LNCAP (cell line): Measurements from ENCODE around the gene TNFRSF25.

ENCODE experiments used
- TF ChIP-seq, protein P1 (sequence below): fragments of 450-650 bp; IDR thresholded peaks from 2 replicates; pipeline ENCODE4 v1.5.1; 2017; ENCODE audit warnings: mild to moderate bottlenecking

TNFRSF25 gene

DNA sequence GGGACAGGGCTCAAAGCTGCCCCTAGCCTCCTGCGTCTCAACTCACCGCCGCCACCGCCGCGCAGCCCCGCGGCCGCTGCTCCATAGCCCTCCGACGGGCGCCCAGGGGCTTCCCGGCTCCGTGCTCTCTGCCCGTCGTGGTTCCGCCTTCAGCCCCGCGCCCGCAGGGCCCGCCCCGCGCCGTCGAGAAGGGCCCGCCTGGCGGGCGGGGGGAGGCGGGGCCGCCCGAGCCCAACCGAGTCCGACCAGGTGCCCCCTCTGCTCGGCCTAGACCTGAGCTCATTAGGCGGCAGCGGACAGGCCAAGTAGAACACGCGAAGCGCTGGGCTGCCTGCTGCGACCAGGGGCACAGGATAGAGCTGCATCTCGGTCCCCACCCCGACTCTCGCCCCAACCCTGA is at the start of gene TNFRSF25:
Gene TNFRSF25, minus strand, starts transcription at position 151 of the 400 bp plus-strand sequence. Its CDS starts 66 bp downstream, at position 85.
- TF ChIP-seq, protein P1, sequence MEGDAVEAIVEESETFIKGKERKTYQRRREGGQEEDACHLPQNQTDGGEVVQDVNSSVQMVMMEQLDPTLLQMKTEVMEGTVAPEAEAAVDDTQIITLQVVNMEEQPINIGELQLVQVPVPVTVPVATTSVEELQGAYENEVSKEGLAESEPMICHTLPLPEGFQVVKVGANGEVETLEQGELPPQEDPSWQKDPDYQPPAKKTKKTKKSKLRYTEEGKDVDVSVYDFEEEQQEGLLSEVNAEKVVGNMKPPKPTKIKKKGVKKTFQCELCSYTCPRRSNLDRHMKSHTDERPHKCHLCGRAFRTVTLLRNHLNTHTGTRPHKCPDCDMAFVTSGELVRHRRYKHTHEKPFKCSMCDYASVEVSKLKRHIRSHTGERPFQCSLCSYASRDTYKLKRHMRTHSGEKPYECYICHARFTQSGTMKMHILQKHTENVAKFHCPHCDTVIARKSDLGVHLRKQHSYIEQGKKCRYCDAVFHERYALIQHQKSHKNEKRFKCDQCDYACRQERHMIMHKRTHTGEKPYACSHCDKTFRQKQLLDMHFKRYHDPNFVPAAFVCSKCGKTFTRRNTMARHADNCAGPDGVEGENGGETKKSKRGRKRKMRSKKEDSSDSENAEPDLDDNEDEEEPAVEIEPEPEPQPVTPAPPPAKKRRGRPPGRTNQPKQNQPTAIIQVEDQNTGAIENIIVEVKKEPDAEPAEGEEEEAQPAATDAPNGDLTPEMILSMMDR = no peak

GRCh38 chr1:6515771-6516170 is 49.8 kb upstream of the TNFRSF25 start:
- TF ChIP-seq, protein P1 = no peak

GRCh38 chr1:6513320-6513801 is 47.4 kb upstream of the TNFRSF25 start:
- TF ChIP-seq, protein P1 = no peak

DNA sequence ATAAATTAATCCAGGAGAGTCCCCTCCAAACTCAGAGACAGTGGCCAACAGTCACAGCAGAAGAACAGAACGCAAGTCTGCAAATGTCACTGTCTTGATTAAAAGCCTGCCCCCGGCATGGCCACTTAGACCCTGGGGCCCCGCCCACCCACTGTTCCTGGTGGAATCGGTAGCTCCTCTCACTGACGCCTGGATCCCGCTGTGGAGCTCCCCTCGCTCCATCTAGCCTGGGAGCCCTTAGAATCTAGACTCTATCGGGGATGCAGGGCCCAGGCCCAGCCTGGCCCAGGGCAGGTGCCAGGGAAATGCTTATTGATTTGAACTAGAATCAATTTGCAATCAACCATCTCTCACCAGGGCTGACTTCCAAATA is 46.9 kb upstream of the TNFRSF25 start:
- TF ChIP-seq, protein P1 = no peak

GRCh38 chr1:6512245-6512907 is 46.4 kb upstream of the TNFRSF25 start:
- TF ChIP-seq, protein P1 = no peak

- TF ChIP-seq, protein P1 = no peak
Observed at GRCh38 chr1:6511561-6512244, 45.7 kb upstream of the TNFRSF25 start.

- TF ChIP-seq, protein P1 = no peak
Observed at GRCh38 chr1:6511056-6511455, 45.1 kb upstream of the TNFRSF25 start.
